Transverse colon (tissue), 4 donors: ENCODE data around the gene ACSF3.

Experiments
- POLR2A ChIP-seq: fragments of 450-650 bp; IDR thresholded peaks from one replicate; pipeline ENCODE4 v1.6.1; 2016; ENCODE audit warnings: antibody characterized with exemption, mild to moderate bottlenecking, moderate library complexity
- POLR2AphosphoS5 ChIP-seq, 3 donors: sonication (generic); formaldehyde crosslinking; IDR thresholded peaks; one replicate each; pipeline ENCODE4 v1.6.1; 2016; ENCODE audit warnings: antibody characterized with exemption in 3 of 3
- TF ChIP-seq, protein P1 (sequence below), 5 experiments: fragments of 200-600 bp in 3 of 5; fragments of 450-650 bp in 2 of 5; sonication (generic) in 3 of 5; IDR thresholded peaks; 1 replicate in 2 of 5; 2 replicates in 3 of 5; pipeline ENCODE4 v1.5.1; 2016 to 2017; ENCODE audit warnings: antibody characterized with exemption in 5 of 5, inconsistent platforms in 3 of 5, mild to moderate bottlenecking in 2 of 5, moderate library complexity in 1 of 5

DNA sequence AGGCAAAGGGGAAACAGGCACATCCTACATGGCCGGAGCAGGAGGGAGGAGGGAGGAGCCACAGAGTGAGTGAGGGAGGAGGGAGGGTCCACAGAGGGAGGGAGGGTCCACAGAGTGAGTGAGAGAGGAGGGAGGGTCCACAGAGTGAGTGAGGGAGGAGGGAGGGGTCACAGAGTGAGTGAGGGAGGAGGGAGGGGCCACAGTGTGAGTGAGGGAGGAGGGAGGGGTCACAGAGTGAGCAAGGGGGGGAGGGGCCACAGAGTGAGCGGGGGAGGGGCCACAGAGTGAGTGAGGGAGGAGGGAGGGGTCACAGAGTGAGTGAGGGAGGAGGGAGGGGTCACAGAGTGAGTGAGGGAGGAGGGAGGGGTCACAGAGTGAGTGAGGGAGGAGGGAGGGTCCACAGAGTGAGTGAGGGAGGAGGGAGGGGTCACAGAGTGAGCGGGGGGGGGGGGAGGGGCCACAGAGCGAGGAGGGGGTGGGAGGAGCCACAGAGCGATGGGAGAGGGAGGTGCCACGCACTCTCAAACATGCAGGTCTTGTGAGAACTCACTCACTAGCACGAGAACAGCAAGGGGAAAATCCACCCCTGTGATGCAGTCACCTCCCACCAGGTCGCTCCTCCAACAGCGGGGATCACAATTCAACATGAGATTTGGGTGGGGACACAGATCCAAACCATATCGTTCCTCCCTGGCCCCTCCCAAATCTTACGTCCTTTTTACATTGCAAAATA lies 53.6 kb downstream of the ACSF3 start:
- TF ChIP-seq, protein P1, sequence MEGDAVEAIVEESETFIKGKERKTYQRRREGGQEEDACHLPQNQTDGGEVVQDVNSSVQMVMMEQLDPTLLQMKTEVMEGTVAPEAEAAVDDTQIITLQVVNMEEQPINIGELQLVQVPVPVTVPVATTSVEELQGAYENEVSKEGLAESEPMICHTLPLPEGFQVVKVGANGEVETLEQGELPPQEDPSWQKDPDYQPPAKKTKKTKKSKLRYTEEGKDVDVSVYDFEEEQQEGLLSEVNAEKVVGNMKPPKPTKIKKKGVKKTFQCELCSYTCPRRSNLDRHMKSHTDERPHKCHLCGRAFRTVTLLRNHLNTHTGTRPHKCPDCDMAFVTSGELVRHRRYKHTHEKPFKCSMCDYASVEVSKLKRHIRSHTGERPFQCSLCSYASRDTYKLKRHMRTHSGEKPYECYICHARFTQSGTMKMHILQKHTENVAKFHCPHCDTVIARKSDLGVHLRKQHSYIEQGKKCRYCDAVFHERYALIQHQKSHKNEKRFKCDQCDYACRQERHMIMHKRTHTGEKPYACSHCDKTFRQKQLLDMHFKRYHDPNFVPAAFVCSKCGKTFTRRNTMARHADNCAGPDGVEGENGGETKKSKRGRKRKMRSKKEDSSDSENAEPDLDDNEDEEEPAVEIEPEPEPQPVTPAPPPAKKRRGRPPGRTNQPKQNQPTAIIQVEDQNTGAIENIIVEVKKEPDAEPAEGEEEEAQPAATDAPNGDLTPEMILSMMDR (IDR thresholded peaks at IDR 0.05) = no peak
- TF ChIP-seq POLR2AphosphoS5 (IDR thresholded peaks at IDR 0.05) (no peak), POLR2A (no peak)
